Stimulated activated CD4-positive, alpha-beta T cell treated with anti-CD3 and anti-CD28 coated beads, Interleukin-4, amount 100 ng/mL, for 48 hours (primary cell): ENCODE measurements around the gene DCDC2C.

Source experiments
- DNase-seq, 2 donors: peaks; one replicate each; pipeline ENCODE4 v3.0.0-alpha.2; 2020; ENCODE audit warnings: low read depth in 2 of 2

DCDC2C gene

DNA sequence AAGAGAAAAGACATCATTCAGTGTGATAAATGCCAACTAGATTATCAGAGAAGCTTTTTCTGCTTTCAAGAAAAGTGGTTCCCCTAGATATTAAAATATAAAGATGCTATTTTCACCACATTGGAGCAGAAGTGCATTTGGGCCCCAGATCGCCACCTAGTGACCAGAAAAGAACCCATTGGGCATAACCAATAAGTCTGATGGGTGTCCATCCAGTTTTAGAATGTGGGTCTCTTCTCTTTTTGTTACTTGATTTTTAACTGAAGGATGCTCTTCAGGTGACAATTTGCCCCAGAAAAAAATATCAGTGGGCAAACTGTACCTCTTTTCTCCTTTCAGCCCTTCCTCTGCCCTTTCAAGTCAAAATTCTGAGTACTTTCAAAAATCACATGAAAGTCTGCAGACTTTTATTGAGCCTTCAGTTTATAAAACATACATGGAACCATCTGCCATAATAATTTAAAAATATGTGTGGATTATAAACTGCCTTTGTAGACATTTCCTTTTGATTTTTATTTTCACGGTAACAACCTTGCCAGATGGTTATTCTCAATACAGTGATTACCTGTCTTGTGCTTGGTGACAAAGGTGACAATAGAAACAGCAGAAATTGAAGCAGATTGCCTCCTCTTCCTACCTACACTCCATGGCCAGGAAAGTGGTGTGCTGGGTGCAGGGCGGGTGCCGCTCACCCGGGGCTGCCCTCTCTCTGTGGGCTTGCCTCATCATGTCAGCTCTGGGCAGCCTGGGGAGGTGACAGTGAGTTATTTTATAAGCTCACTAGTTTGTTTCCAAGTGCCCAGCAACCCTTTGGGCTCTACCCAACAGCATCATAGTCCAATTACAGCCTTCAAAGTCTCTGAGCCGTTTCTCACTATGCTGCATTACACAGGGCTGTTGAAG lies 124.5 kb downstream of the DCDC2C start:
- DNase-seq = peak in 1 of 2 donors; percentile 3

DNA sequence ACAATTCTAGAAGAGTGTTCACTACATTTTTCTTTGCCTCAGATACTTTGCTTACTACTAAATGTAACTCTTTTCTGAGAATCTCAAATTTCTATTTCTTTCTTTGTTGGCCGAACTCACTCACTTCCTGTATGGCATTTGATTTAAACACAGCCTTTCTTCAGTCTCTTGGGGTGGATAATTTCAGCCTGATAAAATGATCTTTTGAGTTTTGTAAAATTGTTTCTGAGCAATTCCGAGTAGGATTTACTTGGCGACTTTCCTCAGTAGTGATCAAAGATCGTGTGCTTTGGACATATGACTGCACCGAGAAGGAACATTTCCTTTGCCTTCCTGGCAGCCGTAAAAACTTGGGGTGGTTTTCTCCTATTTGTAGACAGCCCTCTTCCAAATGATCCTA lies 127.4 kb downstream of the DCDC2C start:
- DNase-seq = no peak

DNA sequence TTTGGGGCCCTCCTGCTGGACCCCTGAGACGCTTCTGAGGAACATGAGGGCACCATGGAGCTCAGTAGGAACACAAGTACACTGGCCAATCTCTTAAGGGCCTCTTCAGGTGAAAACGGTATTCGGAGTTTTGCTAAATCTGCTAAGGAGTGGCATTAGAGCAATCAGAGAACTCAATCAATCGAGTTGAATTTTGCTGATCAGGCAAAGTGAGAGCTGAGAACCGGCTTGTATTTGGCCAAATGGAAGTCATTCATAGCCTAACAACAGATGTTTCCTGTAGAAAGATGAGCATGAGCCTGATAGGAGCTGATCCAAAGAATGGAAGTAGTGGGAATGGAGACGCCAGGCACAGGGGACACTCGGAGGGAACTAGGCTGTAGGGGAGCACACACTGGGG lies 133.7 kb downstream of the DCDC2C start:
- DNase-seq = no peak

DNA sequence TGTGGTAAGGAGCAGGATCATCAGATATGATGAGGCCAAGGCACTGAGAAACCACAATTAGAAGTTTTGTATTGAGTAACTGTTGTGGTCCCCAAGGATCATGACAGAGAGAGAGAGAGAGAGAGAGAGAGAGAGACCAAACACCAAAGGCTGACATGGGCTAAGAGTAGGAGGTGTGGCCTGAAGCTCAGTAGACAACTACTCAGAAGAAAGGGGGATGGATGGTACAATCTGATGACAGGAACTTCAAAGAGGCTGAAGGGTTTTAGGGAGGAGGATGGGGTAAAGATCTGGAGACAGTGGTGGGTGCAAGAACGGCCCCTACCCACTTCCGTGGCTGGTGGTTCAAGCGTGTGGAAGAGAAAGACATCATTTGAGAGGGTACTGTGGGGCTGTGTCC lies 135.0 kb downstream of the DCDC2C start:
- no peak for DNase-seq

DNA sequence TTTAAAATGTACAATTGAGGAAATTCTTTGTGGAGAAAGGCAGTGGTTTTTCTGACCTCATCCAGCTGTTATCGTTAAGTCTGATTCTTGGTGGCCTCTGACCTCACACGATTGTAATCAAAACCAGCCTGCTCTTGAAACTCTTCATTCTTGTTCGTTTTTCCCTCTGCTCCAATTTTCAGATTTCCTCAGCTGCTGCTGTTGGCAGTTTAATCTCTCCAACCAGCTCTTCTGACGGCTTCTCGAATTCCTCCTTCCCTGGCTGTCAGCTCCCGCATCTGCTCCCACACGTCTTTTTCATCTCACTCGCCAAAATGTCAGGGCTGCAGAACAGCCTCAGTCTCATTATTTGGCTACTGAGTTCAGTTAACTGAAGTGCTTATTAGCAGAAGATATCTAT lies 136.1 kb downstream of the DCDC2C start:
- DNase-seq = no peak

DNA sequence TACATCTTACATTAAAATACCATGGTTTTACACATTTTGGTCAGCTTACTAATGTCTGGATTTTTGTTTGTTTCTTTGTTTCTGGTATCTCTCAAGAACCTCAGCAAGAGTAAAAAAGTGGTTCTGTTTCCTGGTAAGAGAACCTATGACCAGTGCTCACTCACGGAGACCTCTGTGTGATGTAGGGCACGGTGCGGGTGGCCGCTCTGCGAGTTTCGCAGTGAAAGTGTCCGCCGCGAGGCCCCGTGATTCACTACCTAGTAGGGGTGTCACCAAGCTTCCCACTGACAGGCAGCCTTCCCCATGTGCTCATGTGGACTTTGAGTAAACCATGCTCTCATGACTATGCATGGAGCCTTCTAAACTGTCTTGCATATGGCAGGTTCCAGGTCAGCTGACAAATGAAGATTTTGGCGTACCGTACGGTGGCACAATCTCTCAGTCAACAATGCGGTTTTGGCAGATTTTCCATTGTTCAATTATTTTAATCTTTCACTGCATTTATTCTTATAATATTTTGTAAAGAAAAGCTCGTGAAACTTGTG lies 137.3 kb downstream of the DCDC2C start:
- no peak for DNase-seq

DNA sequence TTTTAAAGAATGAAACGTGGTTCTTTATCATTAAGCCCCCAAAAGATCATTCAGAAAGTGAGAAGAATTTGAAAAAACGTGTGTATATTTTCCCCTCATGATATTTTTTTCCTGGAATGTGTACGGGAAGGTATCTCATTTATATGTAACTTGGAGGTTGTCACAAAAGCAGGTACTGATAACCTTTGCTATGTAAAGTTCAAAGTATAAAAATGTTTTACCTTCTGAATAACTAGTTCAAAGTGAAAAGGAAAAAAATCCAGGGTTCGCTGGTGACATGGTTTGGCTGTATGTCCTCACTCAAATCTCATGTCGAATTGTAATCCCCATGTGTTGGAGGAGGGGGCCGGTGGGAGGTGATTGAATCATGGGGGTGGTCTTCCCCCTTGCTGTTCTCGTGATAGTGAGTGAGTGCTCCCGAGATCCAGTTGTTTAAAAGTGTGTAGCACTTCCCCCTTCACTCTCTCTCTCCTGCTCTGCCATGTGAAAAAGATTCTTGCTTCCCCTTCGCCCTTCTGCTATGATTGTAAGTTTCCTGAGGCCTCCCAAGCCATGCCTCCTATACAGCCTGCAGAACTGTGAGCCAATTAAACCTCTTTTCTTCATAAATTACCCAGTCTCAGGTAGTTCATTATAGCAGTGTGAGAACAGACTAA lies 144.2 kb downstream of the DCDC2C start:
- no peak for DNase-seq

DNA sequence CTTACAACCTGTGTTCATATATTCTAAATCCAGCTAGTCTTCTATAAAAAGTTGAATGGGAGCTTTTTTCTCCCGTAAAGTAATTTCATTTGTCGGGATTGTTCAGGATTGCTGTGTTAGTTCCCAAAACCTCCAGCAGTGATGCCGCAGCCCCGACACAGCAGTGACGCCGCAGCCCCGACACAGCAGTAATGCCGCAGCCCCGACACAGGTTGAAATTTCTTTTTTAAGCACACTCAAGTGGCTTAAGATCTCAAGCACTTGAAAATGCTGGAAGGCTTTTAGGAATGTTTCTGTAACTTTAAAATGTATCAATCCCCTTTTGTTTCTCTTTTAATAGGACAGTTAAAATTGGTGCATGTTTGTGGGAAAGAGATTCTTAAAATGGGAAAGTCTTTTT lies 145.4 kb downstream of the DCDC2C start:
- DNase-seq = no peak

DNA sequence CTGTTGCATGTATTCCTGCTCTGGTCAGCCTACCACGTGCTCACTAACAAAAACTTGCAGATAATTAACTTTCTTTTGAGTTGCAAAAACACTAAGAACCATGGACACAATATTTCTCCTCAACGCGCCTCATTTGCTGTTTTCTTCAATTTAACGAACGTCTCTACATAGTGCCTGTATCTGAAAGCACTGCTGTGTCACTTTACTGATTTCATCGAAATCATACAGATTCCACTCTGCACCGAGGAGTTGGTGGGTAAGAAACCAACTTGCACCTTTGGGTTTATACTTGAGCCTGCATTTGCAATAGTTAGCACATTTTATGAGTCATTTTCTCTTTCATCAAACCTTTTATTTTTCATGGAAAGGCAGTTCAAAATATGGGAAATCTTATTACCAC lies 145.8 kb downstream of the DCDC2C start:
- no peak for DNase-seq

DNA sequence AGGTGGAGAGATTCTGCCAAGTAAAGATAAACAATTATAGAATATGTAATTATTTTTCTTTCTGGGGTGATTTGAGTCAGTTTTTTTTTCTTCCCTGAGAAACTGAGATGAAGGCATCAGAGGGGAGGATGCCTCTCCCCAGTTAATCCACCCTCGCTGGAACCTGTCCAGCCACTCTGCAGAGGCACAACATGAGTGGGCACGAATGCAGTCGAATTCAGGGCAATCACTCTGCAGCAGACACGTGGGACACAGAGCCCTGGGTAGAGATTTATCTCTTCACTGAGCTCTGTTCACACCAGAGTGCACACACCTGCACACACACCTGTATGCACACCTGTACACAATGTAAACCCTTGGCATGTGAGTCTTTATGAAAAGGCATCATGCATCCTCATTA lies 154.2 kb downstream of the DCDC2C start:
- DNase-seq = no peak

DNA sequence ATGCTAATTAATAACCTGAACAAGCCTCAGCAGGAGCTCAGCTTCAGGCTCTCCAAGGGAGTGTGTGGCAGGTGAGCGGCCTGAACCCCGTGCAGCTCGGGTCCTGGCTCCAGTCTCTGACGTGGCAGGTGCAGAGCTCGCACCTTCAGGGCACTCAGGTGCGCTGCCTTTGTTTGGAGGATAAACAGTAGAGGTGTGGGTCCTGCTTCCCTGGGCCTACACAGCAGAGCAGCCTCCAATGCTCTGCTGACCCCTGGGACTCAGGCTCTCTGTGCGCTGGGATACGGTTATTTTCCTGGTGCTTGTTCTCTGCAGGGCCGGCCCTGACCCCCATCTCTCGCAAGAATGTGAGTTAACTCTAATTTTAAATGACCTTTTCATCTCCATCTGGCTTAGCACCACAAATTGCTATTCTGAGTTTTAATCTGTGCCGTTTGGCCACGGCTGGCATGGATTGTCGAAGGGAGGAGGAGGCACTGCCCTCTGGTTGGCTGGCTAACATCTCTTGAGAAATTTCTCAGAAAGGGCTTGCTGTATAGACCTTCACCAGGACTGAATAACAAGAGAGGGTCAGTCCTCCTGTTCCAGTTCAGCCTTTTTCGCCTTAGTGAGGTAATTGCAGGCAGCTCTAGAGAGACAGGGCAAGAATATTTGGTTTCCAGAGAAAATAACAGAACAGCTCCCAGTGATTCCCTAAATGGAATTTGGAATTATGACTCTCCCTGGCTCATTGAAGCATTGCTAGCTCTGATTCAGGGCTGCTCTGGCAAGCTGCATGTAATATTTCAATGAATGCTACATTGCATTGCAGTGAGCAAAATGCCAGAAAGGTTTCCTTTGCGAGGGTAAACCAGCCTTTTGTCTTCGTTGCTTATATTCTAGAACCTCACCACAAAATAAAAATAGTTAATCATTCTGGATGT lies 161.8 kb downstream of the DCDC2C start:
- no peak for DNase-seq

DNA sequence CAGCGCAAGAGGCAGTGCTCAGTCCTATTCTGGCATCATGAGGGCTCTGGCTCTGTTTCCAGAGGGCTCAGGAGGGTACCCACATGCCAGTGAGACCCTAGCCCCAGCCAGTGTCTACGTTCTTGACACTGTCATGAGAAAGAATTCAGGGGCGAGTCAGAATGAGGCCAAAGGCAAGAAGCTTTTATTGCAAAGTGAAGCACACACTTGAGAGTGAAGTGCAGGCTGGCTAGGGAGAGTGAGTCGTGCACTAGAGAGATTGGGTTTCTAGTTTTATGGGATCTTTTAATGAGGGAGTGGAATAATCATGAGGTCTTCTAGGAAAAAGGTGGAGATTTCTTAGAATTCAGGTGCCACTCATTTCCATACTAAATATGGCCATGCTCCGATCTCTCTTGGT lies 164.1 kb downstream of the DCDC2C start:
- DNase-seq = no peak

DNA sequence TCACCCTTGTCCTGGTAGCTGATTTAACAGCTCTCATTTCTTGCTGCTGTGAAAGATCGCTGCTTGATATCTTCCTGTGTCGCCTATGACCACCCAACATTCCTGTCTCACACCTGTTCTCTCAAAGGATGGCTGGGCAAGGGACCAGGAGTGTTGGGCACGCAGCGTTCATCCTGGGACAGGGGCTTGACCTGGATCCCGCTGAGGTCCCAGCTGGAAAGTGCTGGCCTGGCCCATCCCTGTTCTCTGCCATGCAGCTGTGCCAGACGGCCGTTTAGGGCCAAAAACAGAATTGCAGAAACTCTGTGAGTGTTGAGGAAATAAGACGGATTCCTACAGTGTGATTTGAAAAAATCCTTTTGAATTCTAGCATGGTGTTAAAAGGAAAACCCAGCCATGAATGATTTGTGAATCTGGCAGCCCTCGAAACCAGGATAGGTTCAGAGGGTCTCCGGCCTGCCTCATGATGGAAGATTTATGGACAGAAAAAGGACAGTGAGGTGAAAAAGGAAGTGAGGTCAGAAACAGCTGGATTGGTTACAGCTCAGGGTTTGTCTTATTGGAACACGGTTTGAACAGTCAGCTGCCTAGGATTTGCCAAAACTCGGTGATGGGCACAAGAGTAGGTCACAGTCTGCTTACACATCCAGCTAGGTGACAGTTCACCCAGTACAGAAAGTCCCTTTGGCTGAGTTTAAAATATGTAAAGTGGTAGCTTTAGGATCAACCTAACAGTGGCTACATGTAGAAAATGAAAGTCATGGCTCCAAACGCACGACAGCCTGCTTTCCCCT lies 164.8 kb downstream of the DCDC2C start:
- no peak for DNase-seq

DNA sequence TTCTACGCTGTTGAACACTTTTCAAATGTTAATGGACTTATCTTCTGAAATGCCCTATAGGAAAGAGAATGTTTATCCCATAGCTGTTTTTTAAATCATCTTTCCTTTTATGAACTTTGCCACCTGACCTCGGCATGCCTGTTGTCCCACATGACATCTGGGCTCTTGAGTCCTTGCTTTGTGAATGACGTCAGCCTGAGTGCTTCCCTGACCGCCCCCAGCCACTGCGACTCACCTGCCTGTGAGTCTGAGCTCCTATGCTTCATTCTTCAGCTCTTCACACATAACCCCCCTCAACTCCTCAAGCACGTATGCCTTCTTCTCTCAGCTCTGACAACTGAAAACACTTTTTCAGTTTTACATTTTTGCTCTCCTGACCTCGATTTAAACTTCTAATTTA lies 166.8 kb downstream of the DCDC2C start:
- DNase-seq = no peak

DNA sequence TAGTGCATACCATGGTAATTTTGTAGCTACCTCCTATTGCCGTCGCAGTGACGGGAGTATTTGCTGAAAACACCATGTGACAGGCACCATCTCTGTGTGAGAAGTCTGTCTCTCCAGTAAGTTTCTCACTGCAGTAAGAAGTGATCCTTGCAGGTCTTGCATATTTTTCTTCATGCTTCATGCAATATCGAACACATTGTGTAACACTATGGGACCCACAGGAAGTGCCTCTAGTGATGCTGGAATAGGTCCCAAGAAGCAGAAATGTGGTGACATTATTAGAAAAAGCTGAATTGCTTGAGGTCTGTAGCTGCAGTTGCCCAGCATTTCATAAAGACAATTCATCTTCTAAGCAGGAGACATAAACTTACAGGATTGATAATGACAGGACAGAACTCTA lies 167.6 kb downstream of the DCDC2C start:
- no peak for DNase-seq

DNA sequence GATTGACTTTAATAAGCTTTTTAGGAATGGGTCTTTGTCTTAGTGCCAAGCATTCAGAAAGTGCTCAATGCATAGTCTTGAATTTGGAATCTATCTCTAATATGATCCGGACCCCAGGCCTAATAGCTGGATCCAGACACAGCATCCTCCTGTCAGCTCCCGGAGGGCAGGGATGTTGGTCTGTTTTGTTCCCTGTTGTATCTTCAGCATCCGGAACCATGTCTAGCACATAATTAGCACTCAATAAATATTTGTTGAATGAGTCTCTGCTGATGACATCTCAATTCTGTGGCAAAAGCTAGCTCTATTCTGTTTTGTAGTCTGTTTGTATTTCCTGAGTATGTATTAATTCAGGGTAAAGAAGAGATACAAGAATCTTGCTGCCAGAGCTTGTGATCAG lies 169.1 kb downstream of the DCDC2C start:
- no peak for DNase-seq

DNA sequence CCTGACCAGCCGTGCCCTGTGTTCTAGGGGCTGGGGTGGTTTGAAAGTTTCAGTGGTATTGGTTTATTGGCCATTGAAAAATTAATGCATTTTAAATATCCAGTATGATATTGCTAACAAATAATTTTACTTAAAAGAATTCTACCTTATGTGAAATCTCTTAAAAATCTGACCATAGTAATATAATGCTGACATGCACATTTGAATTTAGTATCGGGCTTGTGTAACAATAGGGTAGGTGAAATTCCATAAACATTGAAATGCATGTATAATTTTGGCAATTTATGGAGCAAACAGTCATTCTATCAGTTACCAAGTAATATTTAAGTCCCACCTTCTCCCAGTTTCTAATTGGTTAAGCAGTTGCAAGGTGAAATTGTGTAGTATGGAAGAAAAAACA lies 170.5 kb downstream of the DCDC2C start:
- DNase-seq = no peak

DNA sequence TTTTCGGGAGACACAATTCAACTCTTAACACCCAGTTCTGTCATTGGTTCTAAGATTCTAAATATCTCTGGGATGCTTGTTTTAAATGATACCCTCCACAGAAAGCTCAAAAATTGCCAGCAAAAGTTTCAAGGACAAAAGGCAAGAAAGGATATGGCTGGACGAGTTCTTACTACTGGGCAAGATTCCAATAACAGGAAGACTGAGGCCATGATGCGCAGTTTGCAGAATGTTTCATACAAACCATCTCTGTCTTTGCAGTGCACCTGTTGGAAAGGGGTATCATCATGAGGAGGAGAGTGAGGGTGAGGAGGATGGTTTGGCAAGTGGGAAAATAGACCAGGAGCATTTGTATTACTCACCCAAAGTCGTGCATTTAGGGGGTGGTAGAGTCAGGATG lies 172.8 kb downstream of the DCDC2C start:
- no peak for DNase-seq

DNA sequence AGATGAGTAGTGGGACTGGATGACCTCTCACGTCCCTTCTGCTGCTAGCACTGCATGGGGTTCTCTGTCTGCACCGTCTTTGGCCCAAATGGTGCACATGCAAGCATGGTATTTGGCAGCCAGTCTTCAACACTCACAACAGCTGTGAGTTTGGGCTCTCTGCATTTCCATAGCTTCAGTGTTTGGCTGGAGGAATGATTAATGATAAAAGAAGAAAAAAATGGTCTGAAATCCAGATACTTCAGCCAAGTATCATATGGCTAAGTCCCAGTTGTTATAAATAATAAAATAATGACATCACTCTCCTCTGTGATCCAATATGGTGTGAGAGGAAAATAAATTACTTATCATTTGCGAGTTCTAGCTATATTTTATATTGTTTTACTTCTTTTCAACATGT lies 173.3 kb downstream of the DCDC2C start:
- no peak for DNase-seq

DNA sequence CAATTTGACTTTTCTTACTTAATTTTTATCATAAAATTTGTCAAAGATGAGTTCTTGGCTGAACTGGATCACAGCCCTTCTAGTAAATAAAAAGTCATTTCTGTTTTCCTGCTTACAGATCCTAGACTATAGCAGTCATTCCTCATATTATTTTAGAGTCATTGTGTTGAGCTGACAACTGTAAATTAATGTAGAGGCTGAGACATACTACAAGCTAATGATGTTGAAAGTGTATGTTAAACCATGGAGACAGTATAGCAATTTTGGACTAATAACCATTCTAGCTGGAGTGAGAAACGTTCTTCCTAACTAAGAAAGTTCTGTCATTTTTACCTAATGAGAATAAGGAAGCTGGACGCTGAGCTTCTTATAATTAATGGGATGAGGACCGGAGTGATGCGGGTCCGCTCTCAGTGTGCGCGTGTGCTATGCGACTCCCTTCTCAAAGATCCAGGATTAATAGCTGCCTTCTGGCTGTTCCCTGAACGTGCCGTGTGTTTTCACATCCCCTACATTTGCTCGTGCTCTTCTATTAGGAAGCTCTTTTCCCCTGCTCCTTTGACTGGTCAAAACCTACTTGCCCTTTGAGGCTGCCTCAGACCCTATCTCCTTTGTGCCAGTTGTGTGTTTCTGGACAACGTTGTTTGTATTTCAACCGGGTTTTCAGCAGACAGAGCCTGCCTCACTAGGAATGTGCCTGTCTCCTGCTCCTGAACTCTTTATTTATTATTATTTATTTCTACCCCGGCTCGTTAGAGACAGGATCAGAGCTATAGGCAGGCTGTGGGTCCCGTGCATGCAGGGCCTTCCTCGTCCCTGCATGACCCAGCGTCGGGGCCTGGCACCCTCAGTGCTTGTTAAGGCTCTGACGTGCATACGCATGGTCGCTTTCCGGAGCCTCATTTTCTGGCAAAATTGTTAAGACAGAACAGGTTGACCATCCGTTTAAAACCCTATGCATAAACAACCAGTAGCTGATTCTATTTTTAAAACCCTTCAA lies 182.6 kb downstream of the DCDC2C start:
- DNase-seq = no peak
